GM12891 (cell line): ENCODE results near the gene SMIM36.

ENCODE experiments used
- PAX5 ChIP-seq: IDR thresholded peaks from 2 replicates; pipeline ENCODE4 v1.6.1; 2011; ENCODE audit warnings: low read length, moderate library complexity, mild to moderate bottlenecking; ENCODE audit not compliant: insufficient read depth, severe bottlenecking
- POLR2A ChIP-seq: IDR thresholded peaks from 2 replicates; pipeline ENCODE4 v1.6.1; 2011; ENCODE audit warnings: low read depth, low read length, control low read depth
- TAF1 ChIP-seq: IDR thresholded peaks from 2 replicates; pipeline ENCODE4 v1.6.1; 2011; ENCODE audit warnings: low read depth, low read length, control low read depth

DNA sequence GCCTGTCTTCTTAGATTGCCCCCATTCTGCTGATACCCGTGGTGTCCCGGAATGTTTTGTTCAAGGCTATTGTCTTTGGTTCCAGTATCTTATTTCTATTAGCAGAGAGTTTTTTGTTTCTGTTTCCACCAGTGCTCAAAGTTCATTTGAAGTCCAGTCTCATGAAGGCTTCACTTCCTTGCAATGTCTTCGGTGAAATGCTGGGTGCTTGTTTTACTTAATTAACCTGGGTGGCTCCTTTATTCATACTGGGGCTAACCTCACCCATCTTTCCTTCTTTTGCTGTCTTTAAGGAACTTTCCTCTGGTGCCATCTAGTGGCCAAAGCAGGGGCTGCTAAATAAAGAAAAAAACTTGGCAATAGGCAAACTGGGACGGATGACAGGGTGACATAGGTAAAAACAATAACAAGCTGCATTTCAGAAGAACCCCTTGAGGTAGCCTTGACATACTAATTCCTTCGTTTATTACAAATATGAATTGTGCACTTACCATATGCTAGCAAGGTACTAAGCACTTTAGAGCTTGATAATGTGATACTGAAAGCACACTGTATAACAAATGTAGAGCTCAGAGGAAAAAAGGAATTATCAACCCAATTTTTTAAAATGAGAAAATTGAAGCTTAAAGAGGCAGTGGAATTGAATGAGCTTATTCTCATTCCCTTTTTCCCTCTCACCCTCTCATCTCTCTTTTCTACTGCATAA is 2.8 kb upstream of the SMIM36 start:
- TF ChIP-seq POLR2A (no peak), TAF1 (no peak), PAX5 (no peak)
